HG03571 (cell line): ENCODE results near the gene GRIK2.

ENCODE experiments used
- ATAC-seq: cut with Tn5 transposase; IDR thresholded peaks from one replicate; pipeline ENCODE4 v1.9.1; 2021; ENCODE audit not compliant: unreplicated experiment

GRIK2 gene

DNA sequence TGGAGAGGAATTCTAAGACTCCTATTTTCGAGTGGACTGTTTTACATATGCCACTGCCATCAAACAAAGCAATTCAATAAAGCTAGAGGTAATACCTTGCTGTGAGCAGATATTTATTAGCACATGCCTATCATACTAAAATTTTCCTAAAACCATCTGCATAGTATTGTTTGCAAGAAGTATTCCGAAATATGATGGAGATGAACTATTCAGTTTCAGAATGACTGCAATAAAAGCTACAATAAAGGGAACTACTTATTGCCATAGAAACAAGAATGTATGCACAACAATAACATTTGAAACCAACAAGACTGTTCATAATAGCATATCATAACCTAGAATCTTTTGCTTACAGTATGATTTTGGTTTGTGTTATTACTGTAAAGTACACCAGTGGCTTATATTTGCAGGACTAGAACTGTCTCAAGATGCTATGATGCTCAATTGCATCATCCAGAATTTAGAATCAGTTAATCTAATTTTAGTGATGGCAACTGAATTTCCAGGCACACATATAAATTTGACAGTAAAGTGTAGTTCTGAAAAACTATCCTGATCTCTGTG lies 144.3 kb downstream of the GRIK2 start:
- ATAC-seq: no peak

DNA sequence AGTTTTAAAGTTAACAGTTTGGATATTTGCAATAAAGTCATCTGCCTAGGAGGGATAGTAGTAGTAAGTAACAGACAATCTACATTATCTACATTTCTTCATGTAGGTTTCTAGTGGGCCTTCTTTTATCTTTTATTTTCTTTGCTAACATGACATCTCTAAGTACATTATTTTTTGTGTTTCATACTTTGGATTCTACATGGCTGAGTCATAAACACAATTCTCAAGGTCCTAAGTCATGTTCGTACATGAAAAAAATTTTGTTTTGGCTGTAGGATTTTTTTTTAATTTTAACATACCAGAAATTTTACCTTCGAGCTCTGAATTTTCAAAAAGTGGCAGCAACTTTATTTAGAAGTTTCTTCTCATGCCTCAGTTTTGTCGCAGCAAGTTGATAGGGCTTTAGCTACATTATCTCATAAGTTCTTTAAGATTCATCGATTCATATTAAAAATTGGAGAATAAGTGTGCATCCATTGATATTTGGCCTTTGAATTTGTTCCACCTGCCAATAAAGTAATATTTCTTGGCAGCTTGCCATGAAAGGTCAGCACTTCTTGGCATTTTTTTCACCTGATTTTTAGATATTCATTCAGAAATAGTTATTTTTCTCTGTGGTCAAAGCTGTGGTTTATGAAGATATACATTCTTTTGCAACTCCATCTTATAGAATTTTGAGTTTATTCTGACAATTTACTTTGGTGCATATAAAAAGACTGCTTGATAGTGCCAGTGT lies 146.2 kb downstream of the GRIK2 start:
- no peak for ATAC-seq

DNA sequence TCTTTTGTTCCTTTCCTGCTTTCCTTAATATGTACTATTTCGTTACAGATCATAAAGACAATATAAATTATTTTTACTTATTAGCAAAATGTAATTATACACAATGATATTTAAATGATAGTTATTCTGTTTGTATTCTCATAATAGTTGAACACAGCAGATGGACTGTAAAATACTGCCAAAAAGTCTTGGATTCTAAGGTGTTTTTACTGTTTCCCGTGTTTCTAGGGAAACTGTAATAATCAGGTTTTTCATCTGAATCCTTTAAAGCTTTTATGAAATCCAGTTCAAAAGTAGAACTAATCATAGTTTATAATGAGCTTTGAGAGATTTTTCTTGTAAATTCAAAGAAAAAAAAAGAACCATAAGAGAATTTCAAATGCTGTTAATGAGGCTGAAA lies 148.4 kb downstream of the GRIK2 start:
- ATAC-seq: no peak

DNA sequence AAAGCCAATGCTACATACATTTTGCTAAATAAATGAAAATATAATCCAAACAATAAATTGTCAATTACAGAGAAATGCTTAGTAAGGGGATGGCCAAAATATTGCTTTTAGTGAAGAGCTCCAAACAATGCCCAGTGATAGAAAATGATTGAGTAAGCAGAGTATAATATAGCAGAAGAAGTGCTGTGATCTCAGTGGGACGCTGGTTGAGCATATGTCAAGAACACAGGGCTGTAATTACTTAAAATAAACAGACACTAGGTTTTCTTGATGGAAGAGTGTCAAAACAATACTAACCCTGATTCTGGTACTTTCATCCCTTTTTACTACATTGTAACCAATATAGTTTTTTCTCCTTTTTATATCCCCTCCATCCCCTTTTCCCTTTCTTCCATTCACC lies 150.3 kb downstream of the GRIK2 start:
- no peak for ATAC-seq

DNA sequence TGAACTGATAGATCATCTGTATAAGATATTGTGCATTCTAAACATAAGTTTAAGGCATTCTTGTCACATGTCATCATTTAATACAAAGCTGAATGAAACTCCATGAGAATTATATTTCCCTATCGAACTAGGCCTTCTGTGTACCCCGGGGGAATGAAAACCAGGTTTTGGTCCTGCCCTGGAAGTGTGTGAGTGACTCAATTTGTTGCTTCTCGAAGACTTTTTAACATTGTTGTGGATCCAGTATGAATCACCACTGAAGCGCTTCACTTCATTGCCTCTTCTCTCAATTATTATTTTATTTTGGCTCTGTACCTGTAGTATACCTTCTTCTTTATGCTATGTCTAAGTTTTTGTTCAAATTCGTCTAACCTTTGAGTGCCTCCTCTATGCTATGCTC lies 150.8 kb downstream of the GRIK2 start:
- ATAC-seq: no peak

DNA sequence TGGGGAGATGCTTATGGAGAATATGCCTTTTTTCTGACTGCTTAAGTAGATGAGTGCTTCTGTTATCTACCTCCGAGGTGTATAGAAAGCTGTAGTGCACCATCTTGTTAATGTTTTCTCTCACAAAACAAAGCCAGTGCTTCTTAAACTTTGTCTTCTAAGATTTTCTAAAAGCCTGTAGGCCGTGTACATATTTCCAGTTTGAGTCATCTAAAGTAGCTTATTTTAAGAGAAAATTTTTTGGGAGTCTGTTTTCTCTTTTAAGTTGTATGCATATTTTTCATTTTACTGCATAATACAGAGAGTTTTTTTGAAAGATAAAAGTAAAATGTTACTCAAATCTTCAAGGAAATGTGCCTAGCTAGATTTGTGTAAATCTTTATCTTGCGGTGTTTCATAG lies 151.7 kb downstream of the GRIK2 start:
- no peak for ATAC-seq

DNA sequence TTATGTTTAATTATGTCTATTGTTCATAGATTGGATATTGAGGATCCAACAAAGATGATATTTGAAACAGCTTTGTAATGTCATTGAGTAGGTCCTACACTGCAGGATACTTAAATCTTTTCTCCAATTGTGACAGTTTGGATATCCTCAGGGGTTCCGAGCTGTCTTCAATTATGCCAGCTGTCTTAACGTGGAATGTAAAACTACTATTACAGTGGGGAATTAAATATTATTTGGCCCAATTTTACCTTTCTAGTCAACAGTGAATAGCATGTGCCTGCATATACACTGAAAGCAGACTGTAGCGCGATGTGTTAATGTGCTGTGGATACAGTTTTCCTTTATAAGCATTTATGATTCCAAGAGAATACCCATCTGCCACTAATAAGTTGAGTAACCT lies 156.9 kb downstream of the GRIK2 start:
- no peak for ATAC-seq

DNA sequence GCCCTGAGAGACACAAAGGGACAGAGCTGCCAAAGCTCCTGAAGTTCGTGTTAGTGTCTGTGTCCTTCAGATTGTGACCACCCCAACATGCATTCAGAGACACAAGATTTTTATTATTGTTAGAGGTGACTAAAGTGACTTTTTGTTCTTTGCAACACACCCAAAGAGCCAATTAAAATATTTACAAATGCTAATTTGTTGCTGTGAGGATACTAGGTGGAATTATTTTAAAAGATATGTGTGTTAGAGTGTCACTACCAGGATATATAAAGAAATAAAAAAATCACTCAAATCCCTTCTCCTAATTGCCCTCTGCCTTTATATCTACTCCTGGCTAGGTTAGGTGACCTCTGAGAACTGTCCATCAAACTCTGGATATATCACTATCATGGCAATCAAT lies 160.7 kb downstream of the GRIK2 start:
- no peak for ATAC-seq

DNA sequence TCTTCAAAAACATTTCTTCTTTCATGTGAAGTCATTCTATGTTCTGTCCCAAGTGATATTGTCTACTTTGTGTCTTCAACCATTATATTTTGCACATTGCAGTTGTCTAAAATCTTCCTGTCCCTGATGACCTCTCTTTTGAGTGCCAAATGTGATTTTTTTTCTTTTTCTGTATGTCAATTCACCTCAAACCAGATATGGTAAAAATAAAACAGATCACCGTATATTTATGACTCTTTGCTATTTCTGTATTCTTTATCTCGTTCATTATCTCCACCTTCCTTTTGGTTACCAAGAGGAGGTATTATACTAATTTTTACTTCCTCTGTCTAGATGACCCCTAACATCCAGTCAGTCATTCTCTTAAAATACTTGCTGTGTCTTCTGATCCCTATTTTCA lies 165.2 kb downstream of the GRIK2 start:
- ATAC-seq: no peak

DNA sequence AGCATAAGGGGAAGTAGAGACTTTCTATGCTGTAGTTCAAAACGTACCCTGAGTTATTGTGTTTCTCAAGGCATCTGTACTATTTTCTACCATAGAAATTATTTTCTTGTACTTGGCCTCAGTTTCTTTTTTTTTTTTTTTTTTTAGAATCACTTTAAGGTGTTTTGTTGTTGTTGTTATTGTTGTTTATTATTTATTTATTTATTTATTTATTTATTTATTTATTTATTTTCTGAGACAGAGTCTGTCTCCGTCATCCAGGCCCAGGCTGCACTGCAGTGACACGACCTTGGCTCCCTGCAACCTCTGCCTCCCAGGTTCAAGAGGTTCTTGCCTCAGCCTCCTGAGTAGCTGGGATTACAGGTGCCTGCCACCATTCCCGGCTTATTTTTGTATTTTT lies 179.1 kb downstream of the GRIK2 start:
- ATAC-seq: no peak

DNA sequence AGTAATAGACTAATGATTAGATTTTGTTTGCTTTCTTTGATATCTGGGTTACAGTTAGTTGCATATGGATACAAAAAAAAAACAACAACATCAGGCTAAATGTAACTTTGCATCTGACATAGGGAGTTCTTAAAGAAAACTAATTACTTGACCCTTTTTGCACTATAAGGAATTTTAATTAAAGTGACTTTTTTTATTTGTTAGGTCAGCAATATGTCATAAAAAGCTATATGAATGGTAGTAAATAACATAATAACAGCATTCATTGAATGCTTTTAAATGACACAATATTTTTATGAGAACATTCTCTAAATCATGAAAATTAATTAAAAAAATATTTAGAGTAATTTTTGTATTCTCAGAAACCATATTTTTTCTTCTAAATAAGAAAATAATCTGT lies 183.6 kb downstream of the GRIK2 start:
- ATAC-seq: no peak

DNA sequence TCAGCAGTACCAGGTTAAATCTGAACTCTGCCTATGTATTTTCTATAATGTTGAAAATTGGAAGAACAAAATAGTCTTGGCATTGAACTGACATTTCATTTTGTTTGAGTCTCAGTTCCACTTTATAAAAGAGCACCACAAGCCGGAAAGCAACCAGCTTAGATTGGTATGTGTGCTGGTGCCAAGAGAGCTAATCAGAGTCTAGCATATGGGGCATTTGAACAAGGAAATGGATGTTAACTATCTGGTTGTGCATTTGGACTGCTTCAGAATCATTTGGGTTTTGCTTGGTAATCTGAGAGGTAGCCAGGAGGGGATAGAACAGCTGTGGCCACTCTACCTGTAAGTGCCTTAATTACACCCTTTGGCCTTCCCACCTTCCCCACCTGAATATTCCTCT lies 184.8 kb downstream of the GRIK2 start:
- ATAC-seq: no peak

DNA sequence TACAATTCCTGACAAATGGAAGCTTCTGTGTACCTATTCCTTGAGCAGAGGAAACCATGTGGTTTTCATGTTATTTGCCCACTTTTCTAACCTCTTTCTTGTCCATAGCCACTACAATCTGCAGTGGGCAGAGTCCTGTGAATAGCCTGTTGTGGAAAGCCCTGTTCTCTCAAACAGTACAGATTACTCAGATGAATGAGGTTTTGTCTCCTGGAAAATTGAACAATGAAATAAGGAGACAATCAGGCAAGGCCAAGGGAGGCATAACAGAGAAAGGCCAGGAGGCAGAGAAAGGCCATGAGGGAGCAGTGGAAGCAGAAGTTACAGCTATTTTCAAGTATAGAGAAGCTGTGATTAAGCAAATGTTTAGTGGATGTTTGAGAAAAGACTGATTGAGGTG lies 189.3 kb downstream of the GRIK2 start:
- no peak for ATAC-seq

DNA sequence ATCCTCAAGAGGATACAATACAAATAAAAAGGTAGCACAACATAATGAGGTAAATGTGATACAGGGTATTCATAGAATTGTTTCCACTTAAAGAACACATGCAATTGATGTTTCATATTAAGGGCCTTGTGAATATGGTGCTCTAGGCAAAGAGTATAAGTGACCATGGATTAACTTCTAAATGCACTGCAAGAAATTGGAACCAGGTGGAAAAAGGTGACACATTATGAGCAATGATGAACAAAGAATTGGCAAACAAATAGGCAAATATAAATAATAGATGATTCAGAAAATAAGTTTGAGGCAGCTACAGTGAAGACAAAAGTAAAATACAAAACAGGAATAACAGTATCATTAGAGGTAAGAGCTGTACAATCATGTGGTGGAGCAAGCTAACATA lies 192.0 kb downstream of the GRIK2 start:
- no peak for ATAC-seq

DNA sequence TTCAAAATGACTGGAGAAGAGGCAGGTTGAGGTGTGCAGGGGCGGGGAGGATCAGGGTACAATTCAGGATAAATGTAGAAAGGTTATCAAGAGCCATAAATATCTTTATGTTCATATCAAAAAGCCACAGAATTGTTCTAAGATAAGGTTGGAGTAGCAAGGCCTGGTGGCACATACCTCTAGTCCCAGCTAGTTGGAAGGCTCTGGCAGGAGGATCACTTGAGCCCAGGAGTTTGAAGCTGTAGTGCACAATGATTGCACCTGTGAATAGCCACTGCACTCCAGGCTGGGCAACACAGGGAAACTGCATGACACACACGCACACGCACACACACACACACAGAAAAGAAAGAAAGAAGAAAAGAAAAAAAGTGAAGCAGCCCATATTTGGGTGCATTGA lies 194.8 kb downstream of the GRIK2 start:
- ATAC-seq: no peak

DNA sequence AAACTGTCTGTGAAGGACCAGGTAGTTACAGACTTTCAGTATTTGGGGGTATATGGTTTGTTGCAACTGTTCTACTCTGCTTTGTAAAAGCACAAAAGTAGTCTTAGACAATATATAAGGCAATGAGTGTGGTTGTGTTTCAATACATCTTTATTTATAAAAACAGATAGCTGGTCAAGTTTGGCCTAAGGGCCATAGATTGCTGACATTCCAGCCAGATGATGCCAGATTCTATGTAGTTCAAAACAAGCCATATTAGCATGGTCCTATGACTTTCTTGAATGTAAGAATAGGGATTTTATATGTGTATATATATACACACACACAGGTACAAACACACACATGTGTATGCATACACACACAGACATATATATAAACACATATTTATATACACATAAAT lies 201.8 kb downstream of the GRIK2 start:
- ATAC-seq: no peak

DNA sequence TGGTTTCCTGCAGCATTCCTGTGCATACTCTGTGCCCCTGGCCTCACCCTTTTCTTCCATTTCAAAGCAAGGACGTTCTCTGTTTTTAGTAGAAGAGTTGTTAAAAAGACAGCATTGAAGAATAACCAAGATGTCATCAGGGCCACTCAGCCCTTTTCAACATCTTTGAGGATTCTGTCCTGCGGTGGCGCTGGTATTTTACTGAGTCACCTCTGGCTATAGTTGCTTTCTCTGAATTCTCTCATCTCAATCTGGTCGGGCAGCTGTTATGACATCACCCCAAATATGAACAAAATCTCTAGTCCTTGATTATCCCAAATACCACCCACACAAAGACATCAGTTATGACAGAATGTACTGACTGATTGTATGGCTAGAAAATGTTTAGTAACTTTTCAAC lies 204.2 kb downstream of the GRIK2 start:
- ATAC-seq: no peak

DNA sequence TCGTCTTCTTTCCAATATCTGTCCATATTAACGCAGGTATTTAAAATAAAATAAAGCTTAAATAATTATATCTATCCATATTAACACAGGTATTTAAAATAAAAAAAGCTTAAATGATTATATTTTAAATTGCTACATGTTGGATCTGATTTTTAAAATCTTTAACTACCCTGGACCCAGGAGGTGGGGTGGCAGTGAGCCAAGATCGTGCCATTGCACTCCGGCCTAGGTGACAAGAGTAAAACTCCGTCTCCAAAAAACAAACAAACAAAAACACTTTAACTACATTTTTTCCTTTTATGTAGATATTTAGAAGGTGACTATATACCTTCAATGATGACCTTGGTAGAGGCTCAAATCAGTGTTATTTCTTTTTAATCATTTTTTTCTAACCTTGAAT lies 211.9 kb downstream of the GRIK2 start:
- no peak for ATAC-seq

DNA sequence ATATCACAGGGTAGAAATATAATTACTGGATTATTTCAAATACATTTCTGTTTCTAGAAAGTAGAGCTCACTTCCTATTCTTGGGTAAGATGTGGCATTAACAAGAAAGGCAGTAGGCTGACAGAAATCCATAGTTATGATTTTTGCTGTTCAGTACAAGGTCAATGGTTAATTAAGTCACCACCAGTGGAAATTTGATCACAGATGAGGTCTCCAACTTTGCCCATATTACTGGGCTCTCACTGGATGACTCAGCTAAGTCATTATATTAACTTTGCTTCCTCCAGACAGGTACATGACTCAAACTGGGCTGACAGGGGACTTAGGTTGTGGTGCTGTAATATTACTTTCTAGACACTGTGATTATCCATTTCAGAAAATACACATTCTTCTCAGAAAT lies 212.4 kb downstream of the GRIK2 start:
- no peak for ATAC-seq

DNA sequence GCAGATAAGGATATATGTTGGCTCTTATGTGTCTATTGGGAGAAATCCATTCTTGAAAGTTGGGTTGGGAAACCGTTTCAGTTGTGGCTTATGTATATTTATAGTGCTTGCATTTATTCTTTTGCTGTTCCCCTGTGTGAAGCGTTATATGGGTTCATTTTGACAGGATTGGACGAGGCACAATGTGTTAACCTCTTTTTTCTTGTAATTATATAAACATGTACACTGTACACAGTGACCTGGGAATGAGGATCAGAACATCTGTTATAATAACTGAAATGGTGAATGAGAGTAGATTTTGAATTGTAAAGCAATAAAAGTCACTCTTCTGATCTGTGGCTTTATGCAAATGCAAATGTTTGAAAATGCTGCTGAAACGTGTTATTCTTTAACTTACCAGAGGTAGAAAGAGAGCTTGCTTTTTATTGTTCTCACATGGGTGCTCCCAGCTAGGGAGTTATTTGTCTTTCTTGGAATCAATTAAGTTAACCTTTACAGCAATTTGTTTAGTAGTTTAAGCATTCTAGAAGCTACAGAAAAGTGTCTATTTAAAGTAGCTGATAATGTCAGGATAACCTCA lies 213.7 kb downstream of the GRIK2 start:
- no peak for ATAC-seq

DNA sequence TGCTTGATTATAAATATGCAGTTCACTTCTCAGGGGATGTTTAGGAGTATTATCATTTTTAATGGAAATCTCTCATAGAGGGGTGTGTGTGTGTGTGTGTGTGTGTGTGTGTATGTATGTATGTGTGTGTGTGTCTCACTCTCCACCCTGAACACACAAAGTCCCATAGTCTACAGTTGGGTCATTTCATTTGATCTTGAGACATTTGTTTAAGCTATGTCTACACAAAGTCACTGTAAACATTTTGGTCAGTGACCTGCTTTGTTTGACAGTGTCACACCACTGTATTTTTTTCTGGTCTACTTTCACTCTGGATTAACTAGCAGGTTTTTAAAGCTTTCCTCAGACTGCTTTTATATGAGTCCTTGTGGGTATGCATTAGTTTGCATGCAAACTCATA lies 215.2 kb downstream of the GRIK2 start:
- no peak for ATAC-seq

DNA sequence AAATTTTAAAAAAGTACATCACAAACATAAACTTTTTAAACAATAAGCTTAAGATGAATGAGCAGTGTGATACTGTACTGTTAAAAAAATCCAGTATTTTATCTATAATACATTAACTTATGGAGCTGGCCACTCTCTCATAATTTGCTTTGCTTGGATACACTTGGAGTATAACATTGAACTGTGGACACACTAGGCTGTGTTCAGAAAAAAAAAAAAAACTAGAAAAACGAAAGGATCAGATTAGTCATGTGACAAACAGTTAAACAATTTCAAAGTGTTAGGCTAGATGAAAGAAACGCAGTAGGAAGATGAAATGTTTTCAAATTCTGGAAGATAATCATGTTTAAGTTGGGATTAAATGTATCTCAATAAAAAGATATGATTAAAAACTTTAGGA lies 220.0 kb downstream of the GRIK2 start:
- ATAC-seq: no peak

DNA sequence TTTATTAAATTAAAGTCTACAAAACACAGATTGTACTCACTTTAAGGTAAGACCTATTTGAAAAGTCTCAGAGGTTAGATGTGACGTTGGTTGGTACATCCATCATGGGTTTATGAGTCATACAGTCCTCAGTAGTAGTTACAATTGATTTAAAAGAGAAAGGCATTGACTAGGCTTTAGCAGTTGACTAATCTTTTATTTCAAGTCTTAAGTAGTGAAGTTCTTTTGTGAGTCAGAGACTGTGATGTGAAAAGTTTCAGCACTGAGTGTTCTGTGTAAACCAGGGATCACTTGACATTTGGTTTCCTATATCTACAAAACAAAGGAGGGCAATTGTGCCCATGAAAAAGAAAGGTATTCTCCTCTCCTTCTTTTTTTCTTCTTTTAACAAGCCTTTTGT lies 221.3 kb downstream of the GRIK2 start:
- no peak for ATAC-seq
